T47D (cell line): ENCODE results near the gene UBA3.

ENCODE experiments used
- DNase-seq, 2 experiments: peaks; one replicate each; pipeline versions ENCODE4 v3.0.0 to v3.0.0-alpha.2; 2011 to 2012; ENCODE audit warnings: low read depth in 1 of 2, low spot score in 1 of 2
- JUND ChIP-seq: IDR thresholded peaks from 2 replicates; pipeline ENCODE4 v1.6.1; 2012; ENCODE audit warnings: low read depth
- in situ Hi-C: cut with HindIII; loops from 2 replicates; pipeline ENCODE4 v1.10.0; 2016; ENCODE audit warnings: low sequenced_read_pairs, low pct_unique_long_range_greater_than_20kb

The UBA3 gene

GRCh38 chr3:69094467-69095205 is 14.5 kb upstream of the UBA3 start:
- TF ChIP-seq JUND: no peak
- DNase-seq: no peak
- in situ Hi-C loops: no loop called here

- in situ Hi-C loops: no loop called here
- no peak for DNase-seq
- TF ChIP-seq JUND: no peak
These were observed 11.9 kb upstream of the UBA3 start for GRCh38 chr3:69092030-69092516.

- in situ Hi-C loops: no loop called here
- no peak for DNase-seq
- no peak for TF ChIP-seq JUND
These were observed 11.3 kb upstream of the UBA3 start for GRCh38 chr3:69091389-69092029.

- no peak for TF ChIP-seq JUND
- in situ Hi-C loops: no loop called here
- no peak for DNase-seq
These were observed 9.9 kb upstream of the UBA3 start for GRCh38 chr3:69090021-69090420.

GRCh38 chr3:69088063-69088462 is 7.9 kb upstream of the UBA3 start:
- TF ChIP-seq JUND: no peak
- in situ Hi-C loops: no loop called here
- no peak for DNase-seq

- DNase-seq: no peak
These were observed 7.0 kb upstream of the UBA3 start for GRCh38 chr3:69087030-69087791.

GRCh38 chr3:69085833-69086722 is 5.9 kb upstream of the UBA3 start:
- in situ Hi-C loops: no loop called here
- TF ChIP-seq JUND: no peak
- peak in 1 of 2 experiments; percentile 83 for DNase-seq

More at GRCh38 chr3:69087030-69087791, 7.0 kb upstream of the UBA3 start:
- no peak for TF ChIP-seq JUND
- in situ Hi-C loops: no loop called here

GRCh38 chr3:69085168-69085832 is 5.1 kb upstream of the UBA3 start:
- in situ Hi-C loops: no loop called here
- TF ChIP-seq JUND: no peak
- no peak for DNase-seq

- in situ Hi-C loops: no loop called here
- TF ChIP-seq JUND: no peak
- peak; percentile 41 to 90 for DNase-seq
These were observed 4.4 kb upstream of the UBA3 start, which contains the start of gene ARL6IP5 for GRCh38 chr3:69084326-69085167. ARL6IP5 (plus strand) TSS chr3:69084937; CDS start chr3:69085048, 111 bp downstream.

GRCh38 chr3:69082805-69083204 is 2.6 kb upstream of the UBA3 start:
- in situ Hi-C loops: no loop called here
- DNase-seq: no peak
- no peak for TF ChIP-seq JUND

GRCh38 chr3:69082361-69082760 is 2.2 kb upstream of the UBA3 start:
- DNase-seq: no peak
- no peak for TF ChIP-seq JUND
- in situ Hi-C loops: no loop called here
